Endothelial cell of umbilical vein (primary cell): ENCODE measurements around the gene HMGN1.

ENCODE experiments used
- EZH2 ChIP-seq: IDR thresholded peaks from 2 replicates; pipeline ENCODE4 v1.6.1; 2012; ENCODE audit warnings: borderline replicate concordance, low read depth, mild to moderate bottlenecking, moderate library complexity, low read length, inconsistent platforms; ENCODE audit not compliant: severe bottlenecking
- JUN ChIP-seq: IDR thresholded peaks from 2 replicates; pipeline ENCODE4 v1.6.1; 2011; ENCODE audit warnings: borderline replicate concordance, low read depth; ENCODE audit not compliant: insufficient read length, insufficient read depth
- MYC ChIP-seq: IDR thresholded peaks from one replicate; pipeline ENCODE4 v1.6.1; 2011; ENCODE audit warnings: mild to moderate bottlenecking, low read depth, low read length
- POLR2A ChIP-seq: IDR thresholded peaks from 2 replicates; pipeline ENCODE4 v1.6.1; 2012; ENCODE audit warnings: low read depth, mild to moderate bottlenecking, control low read depth, low read length
- POLR2AphosphoS5 ChIP-seq: IDR thresholded peaks from 2 replicates; pipeline ENCODE4 v1.6.1; 2012; ENCODE audit warnings: low read depth, mild to moderate bottlenecking, control low read depth, low read length, moderate library complexity; ENCODE audit not compliant: insufficient read depth
- TF ChIP-seq, protein P1 (sequence below), 2 donors: IDR thresholded peaks; 1 replicate in 1 of 2; 2 replicates in 1 of 2; pipeline ENCODE4 v1.5.1; 2011; ENCODE audit warnings: low read length in 2 of 2, mild to moderate bottlenecking in 2 of 2, moderate library complexity in 2 of 2, control low read depth in 1 of 2, inconsistent platforms in 1 of 2, low read depth in 1 of 2; ENCODE audit not compliant: insufficient read depth in 1 of 2; ENCODE audit errors: extremely low read depth in 1 of 2
- TF ChIP-seq, protein P2 (sequence below): IDR thresholded peaks from 2 replicates; pipeline ENCODE4 v1.6.1; 2011; ENCODE audit not compliant: insufficient read depth, insufficient read length

DNA sequence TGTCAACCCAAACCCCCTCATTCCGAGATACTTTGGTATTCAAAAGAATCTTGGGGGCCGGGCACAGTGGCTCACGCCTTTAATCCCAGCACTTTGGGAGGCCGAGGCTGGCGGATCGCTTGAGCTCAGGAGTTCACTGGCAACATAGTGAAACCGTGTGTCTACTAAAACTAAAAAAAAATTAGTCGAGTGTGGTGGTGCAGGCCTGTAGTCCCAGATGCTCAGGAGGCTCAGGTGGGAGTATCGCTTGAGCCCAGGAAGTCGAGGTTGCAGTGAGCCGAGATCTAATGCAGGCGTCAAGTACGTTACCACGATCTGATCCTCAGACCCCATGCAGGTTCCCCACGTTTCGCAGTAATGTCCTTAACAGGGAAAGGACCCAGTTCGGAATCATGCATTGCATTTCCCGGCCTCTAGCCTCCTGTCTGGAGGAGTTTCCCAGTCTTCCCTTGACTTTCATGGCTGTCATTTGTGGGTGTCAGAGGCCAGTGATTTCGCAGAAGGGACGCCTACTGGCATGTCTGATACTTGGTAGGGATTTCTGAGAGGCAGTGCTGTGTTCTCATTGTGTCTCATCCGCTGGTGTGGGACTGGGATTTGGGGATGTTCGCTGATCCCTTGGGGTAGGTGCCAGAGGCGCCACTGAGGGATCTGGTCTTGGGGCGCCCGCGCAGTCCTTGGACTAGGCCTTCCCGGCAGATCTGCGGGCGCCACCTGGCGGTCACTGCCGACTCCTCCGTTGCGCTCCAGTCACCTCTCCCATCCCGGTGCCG, 39.3 kb upstream of the HMGN1 start:
- TF ChIP-seq POLR2A: no peak
- TF ChIP-seq, protein P1, sequence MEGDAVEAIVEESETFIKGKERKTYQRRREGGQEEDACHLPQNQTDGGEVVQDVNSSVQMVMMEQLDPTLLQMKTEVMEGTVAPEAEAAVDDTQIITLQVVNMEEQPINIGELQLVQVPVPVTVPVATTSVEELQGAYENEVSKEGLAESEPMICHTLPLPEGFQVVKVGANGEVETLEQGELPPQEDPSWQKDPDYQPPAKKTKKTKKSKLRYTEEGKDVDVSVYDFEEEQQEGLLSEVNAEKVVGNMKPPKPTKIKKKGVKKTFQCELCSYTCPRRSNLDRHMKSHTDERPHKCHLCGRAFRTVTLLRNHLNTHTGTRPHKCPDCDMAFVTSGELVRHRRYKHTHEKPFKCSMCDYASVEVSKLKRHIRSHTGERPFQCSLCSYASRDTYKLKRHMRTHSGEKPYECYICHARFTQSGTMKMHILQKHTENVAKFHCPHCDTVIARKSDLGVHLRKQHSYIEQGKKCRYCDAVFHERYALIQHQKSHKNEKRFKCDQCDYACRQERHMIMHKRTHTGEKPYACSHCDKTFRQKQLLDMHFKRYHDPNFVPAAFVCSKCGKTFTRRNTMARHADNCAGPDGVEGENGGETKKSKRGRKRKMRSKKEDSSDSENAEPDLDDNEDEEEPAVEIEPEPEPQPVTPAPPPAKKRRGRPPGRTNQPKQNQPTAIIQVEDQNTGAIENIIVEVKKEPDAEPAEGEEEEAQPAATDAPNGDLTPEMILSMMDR (IDR thresholded peaks at IDR 0.05; ENCODE audit: extremely low read depth in 1 of 2, insufficient read depth in 1 of 2, low read depth in 1 of 2, low read length in 2 of 2): peak; percentile 94 to 95
- TF ChIP-seq POLR2AphosphoS5: no peak
- no peak for TF ChIP-seq JUN
- no peak for TF ChIP-seq EZH2
- TF ChIP-seq, protein P2, sequence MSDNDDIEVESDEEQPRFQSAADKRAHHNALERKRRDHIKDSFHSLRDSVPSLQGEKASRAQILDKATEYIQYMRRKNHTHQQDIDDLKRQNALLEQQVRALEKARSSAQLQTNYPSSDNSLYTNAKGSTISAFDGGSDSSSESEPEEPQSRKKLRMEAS: no peak
- no peak for TF ChIP-seq MYC
